GM08714 (cell line): ENCODE results near the gene IGSF21.

ENCODE experiments used
- H3K4me3 ChIP-seq: fragments of 200-500 bp; sonication (Bioruptor generic); 2 replicates; pipeline ENCODE4 v1.5.1; 2014; ENCODE audit warnings: mild to moderate bottlenecking, low read length, inconsistent platforms
- ZNF274 ChIP-seq: IDR thresholded peaks from 2 replicates; pipeline ENCODE4 v1.6.1; 2012; ENCODE audit warnings: mild to moderate bottlenecking, low read depth, low read length

Gene IGSF21

GRCh38 chr1:18105196-18105595 is 2.4 kb upstream of the IGSF21 start:
- TF ChIP-seq ZNF274: no peak
- H3K4me3 ChIP-seq: no peak overlapping the region

GRCh38 chr1:18108299-18109057 is 880 bp downstream of the IGSF21 start:
- no peak for TF ChIP-seq ZNF274

GRCh38 chr1:18109058-18109755 is 1.6 kb downstream of the IGSF21 start:
- TF ChIP-seq ZNF274: no peak
- H3K4me3 ChIP-seq: no peak overlapping the region

More at GRCh38 chr1:18108299-18109057, 880 bp downstream of the IGSF21 start:
- H3K4me3 ChIP-seq: no peak overlapping the region

GRCh38 chr1:18109756-18110597 is 2.4 kb downstream of the IGSF21 start:
- TF ChIP-seq ZNF274: no peak

GRCh38 chr1:18110598-18110939 is 3.0 kb downstream of the IGSF21 start:
- TF ChIP-seq ZNF274: no peak
- H3K4me3 ChIP-seq: no peak overlapping the region

More at GRCh38 chr1:18109756-18110597, 2.4 kb downstream of the IGSF21 start:
- H3K4me3 ChIP-seq: no peak overlapping the region

- TF ChIP-seq ZNF274: no peak
- H3K4me3 ChIP-seq: no peak overlapping the region
These were observed 3.4 kb downstream of the IGSF21 start for GRCh38 chr1:18110968-18111367.

GRCh38 chr1:18111605-18112297 is 4.2 kb downstream of the IGSF21 start:
- no peak overlapping the region for H3K4me3 ChIP-seq
- TF ChIP-seq ZNF274: no peak

- TF ChIP-seq ZNF274: no peak
- H3K4me3 ChIP-seq: no peak overlapping the region
These were observed 5.0 kb downstream of the IGSF21 start for GRCh38 chr1:18112611-18113010.

- no peak overlapping the region for H3K4me3 ChIP-seq
- no peak for TF ChIP-seq ZNF274
These were observed 7.3 kb downstream of the IGSF21 start for GRCh38 chr1:18114726-18115410.

- no peak overlapping the region for H3K4me3 ChIP-seq
- no peak for TF ChIP-seq ZNF274
These were observed 9.2 kb downstream of the IGSF21 start for GRCh38 chr1:18116777-18117176.

GRCh38 chr1:18118078-18118477 is 10.5 kb downstream of the IGSF21 start:
- TF ChIP-seq ZNF274: no peak
- H3K4me3 ChIP-seq: no peak overlapping the region

- no peak for TF ChIP-seq ZNF274
- H3K4me3 ChIP-seq: no peak overlapping the region
These were observed 10.9 kb downstream of the IGSF21 start for GRCh38 chr1:18118491-18118890.

- H3K4me3 ChIP-seq: no peak overlapping the region
- TF ChIP-seq ZNF274: no peak
These were observed 11.7 kb downstream of the IGSF21 start for GRCh38 chr1:18119289-18119688.
